ENCODE measurements around the gene PCNX3.

The PCNX3 gene

DNA sequence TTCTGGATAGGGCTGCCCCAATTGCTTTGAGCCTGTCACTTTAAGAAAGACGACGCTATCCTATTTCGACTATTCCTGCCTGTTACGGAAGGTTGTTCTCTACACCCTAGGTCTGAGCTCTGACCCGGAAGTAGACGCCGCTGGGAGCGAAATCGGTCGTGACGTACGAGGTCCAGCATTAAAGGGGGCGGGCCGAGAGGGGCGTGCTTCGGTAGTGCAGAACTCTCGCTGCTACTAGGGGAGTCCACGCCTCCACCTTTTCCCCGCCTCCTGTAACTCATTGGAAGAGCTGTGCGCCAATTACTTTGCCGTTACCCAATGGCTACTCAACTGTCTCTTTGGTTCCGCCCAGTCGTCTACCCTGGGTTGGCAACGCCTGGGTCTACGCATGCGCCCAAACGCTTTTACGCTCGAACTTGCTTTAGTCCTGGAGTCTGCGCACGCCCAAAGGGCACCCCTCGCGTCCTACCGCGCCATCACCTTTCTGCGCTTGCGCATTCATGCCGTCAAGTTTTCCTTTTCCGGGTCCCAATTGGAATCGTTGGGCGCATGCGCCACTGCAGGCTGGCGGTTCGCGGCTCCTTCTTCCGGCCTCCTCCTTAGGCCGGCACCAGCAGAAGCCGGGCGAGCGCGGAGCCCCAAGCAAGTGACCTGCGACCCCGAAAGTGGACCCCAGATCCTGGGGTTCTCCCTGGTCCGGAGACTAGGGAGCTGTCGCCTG is at the start of gene PCNX3:
TSS of gene PCNX3 (plus strand) at position 548 of the 721 bp plus-strand sequence. CDS start 536 bp downstream, outside the sequence.
- DNase-seq (ENCODE audit: low read depth): peak; percentile 100

DNA sequence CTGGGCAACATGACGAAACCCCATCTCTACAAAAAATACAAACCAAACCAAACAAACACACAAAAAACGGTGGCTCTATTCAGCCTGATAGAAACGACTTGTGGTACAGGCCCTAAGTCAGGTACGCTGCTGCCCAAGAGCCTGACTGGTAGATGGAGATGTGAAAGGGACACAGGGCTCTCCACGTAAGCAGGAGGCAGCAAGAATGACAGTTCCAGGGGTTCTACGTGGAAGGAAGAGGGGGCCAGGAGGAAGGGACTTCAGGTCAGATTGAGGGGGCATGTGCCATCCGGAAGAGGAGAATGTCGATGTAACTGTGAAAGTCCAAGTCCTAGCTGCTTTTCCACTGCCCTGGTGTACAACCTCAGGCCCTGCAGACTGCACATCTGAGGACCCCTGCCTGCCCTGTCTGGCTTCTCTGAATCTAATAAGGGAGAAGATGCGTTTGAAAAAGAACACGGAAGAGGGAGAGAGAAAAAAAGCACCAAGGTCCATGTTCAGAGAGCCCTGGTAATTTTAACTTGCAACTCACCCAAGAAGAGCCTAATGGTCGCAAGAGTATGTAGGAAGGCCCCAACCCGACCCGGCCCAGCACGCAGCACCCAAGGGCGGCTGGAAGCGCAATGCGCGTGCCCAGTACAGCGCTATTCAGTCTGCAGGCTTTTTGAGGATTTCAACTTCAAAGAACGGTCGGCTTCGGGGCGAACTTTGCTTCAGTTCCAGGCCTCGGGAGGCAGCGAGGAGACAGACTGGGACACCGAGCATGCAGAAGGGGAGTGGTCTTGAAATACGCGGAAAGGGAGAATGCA is 46.2 kb upstream of the PCNX3 start:
- DNase-seq (ENCODE audit: low read depth): no peak

DNA sequence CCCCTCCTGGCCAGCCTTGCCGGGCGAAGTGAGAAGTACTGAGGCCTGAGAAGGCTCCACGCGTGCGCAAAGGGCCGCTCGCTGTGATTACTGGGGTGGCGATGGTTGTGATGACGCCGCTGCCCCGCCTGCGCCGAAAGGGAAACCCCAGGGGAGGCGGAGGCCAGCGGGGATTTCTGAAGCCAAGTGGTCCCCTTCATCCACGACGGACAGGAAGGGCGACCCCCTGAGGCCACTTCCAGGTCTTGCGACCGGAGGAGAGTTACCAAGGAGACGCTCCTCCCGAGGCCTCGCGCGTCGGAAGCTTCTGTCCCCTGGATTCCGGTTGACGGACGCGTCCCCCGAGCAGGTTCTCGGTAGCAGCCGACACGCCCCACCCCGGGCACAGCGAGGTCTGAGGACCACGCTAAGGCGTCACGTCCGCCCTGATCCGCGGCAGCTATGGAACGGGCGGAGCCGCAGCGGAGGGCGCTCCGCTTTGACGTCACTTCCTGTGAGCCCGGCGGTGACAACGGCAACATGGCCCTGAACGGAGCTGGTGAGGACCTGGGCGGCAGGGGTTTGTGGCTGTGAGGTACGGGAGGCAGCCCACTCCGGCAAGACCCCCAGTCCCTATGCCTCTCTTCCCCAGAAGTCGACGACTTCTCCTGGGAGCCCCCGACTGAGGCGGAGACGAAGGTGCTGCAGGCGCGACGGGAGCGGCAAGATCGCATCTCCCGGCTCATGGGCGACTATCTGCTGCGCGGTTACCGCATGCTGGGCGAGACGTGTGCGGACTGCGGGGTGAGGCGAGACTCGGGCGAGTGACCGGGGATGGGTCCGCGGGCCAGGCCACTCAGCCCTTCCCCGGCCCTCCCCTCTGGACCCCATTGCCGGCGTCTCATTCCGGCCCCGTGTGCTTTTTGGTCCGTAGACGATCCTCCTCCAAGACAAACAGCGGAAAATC is 45.3 kb upstream of the PCNX3 start, which contains the start of gene ZNRD2:
TSS of gene ZNRD2 (plus strand) at position 505 of the 946 bp plus-strand sequence. CDS start at position 520, 15 bp downstream.
- DNase-seq (ENCODE audit: low read depth): peak; percentile 97

DNA sequence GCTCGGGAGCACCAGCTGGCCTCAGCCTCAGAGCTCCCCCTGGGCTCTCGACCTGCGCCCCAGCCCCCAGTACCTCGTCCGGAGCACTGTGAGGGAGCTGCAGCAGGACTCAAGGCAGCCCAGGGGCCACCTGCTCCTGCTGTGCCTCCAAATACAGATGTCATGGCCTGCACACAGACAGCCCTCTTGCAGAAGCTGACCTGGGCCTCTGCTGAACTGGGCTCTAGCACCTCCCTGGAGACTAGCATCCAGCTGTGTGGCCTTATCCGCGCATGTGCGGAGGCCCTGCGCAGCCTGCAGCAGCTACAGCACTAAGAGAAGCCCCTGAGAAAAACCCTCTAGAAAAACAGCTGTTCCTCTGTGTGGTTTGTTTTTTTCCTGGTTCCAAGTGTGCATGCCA is 44.2 kb upstream of the PCNX3 start:
- DNase-seq (ENCODE audit: low read depth): no peak

DNA sequence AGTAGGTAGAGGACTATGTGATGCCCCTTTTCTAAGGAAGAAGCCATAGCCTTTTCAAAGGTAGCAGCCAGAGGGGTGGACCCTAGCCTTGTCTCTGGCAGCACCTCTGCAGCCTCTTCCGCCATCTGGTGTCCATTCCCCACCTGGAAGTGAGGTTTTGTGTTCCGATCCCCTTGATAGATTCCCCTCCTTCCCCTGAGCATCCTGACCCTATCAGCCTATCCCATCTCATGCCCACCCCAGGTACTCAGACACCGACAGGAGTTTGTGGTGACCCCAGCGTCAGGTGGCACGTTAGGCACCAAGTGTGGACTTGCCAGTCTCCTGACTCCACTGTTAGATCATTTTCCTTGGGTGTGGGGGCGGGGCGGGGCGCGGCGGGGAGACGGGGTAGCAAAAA is 43.6 kb upstream of the PCNX3 start:
- DNase-seq (ENCODE audit: low read depth): no peak

DNA sequence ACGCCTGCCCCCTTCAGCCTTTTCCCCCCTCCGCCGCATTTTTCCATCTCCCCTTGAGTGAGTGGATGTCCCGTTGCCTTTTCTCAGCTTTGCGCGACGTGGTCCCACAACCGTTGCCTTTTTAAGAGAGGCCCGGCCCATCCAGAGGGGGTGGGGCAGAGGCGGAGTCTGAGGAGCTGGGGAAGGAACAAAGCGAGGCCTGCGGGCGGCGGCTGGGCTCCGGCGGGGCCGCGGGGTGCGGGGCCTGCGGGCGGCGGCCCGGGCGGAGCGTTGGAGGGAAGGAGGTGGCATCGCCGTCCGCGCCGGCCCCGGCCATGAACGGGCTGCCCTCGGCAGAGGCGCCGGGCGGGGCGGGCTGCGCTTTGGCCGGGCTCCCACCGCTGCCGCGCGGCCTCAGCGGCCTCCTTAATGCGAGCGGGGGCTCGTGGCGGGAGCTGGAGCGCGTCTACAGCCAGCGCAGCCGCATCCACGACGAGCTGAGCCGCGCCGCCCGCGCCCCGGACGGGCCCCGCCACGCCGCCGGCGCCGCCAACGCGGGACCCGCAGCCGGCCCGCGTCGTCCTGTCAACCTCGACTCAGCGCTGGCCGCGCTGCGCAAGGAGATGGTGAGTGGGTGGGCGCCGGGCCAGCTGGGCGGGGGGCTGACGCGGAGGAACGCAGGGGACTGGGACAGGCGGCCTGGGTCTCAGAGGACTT is 43.1 kb upstream of the PCNX3 start, which contains the start of gene FAM89B:
TSS of gene FAM89B (plus strand) at position 183 of the 696 bp plus-strand sequence. CDS start at position 315, 132 bp downstream.
- DNase-seq (ENCODE audit: low read depth): peak; percentile 75

DNA sequence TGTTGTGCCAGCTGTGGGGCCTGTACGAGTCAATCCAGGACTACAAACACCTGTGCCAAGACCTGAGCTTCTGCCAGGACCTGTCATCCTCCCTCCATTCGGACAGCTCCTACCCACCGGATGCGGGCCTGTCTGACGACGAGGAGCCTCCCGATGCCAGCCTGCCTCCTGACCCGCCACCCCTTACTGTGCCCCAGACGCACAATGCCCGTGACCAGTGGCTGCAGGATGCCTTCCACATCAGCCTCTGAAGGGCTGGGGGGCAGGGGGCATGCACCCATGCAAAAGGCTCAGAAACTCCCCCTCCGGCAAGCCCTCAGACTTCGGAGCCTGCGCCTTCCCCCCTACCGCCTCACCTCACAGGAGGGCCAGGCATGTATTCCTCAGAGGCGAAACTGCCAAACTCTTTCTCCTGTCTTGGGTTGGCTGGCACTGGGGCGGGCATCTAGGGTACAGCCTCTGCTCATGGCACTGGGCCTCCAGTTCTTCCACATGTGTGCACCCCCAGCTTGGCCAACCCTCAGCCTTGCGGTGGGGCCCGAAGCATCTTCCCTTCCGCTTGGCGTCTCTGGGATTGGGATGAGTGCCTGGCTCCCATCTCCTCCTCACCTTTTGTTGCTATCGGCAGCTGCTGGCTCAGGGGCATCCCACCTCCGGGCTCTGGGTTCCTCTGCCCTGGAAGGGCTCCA is 42.0 kb upstream of the PCNX3 start:
- DNase-seq (ENCODE audit: low read depth): no peak

DNA sequence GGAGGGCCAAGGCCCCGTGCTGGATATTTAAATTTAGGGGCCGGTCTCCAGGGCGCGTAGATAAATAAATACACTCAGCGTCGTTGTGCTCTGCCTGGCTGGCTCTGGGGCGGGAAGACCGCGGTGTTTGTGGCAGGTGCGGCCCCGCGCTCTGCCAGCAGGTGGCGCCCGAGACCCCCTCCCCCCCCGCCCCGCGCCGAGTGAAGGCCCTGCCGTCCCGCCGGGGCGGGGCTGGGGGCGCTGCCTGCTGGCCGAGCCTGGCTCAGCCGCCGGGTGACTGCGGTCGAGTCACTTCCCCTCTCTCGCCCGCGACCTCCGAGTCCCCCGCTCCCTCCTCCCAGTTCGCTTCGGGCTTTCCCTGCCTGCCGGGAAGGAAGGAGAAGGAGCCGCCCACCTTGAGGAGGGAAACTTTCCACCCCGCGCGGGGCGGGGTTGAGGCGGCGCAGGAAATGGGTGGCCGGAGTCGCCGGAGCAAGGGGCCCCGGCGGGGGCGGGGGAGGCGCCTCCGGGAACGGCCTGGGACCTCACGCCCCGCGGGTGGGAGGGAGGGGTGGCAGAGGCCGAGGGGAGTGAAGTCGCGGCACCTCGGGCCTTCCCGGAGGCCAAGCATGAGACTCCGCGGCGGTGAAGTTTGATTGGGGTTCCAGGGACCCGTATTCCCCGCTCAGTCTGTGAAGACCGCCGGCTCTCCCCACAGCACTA is 41.3 kb upstream of the PCNX3 start:
- peak; percentile 76 for DNase-seq (ENCODE audit: low read depth)

DNA sequence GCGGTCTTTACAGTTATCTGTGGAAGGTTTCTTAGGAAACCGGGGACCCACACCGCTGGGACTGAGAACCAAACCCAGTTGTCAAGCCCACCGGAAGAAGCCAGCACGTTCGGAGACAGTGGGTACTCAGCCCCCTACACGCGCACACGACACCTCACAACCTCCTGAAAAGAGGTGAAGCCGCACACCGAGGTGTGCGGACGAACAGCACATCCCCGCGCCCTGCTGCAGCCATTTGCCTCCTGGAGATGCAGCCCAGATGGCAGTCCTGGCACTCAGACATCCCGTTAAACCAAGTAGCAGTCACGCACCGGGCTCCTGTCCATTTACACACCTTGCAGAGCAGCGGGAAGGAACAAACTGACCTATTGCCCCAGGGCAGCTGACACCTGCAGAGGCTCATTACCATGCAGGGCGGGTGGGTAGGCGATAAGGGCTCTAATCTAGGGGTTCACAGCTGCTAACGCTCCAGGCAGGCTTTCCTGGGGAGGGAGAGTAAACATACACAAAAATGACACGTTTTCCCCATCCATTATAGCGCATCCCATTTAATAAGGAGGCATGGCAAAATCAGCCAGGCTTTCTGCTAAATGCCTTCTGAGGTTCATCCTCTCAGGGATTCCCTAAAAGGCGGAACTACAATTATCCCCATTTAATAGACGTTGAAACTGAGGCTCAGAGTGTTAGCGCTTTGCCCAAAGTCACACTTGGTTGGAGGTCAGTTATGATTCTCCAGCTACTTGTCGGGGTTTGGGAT is 40.6 kb upstream of the PCNX3 start:
- DNase-seq (ENCODE audit: low read depth): no peak

DNA sequence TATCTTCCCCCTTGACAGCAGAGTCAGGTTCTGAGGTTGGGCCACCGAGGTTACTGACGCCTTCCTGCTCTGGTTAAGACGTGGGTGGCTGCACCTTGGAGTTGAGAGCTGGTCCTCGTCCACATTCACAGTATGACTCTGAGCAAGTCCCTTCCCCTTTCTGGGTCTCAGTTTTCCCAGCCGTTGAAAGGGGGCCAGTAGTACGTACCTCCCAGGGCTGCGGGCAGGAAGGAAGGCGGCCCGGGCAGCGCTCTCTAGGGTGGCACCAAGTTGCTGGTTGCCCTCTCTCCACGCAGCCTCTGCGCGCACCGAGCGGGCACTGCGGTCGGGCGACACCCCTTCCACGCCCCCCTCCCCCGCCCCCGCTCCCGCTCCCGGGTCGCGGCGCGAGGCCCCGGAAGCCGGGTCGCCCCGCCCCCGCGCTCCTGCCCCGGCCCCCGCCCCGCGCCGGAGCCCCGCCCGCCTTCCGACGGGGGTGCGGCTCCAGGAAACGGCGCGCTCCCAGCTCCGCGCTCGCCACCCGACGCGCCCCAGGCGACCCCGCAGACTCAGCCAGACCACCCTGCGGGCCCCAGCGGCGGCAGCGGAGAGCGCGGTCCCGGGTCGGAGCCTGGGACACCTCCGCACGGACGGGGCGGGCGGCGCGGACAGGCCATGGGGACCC is 39.9 kb upstream of the PCNX3 start, which contains the start of gene EHBP1L1:
TSS of gene EHBP1L1 (plus strand) at position 486 of the 664 bp plus-strand sequence. CDS start 250 bp downstream, outside the sequence.
- peak; percentile 57 for DNase-seq (ENCODE audit: low read depth)

DNA sequence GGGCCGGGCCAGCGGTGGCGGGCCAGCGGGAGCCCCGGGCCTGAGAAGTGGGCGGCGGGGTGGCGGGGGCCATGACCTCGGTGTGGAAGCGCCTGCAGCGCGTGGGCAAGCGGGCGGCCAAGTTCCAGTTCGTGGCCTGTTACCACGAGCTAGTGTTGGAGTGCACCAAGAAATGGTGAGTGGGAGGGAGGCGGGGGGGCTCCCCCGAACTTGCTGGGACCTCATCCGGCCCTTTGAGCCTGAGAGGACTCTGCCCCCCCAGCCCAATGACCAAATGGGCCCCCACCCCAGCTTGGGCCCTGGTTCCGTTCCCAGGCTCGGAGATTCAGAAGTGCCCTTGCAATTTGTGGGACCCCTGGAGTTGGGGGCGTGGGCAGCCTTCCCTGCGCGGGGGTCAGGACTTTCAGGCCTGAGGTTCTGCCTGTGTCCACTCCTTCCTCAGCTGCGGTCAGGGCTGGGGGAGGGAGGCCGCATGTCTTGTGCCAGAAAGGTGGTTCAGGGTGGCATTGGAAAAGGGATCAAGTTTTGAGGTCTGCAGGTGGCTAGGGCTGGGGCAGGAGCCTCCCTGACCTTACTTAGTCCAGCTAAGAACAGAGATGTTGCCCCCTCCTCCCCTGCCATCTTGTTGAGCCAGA is 39.2 kb upstream of the PCNX3 start:
- DNase-seq (ENCODE audit: low read depth): no peak

DNA sequence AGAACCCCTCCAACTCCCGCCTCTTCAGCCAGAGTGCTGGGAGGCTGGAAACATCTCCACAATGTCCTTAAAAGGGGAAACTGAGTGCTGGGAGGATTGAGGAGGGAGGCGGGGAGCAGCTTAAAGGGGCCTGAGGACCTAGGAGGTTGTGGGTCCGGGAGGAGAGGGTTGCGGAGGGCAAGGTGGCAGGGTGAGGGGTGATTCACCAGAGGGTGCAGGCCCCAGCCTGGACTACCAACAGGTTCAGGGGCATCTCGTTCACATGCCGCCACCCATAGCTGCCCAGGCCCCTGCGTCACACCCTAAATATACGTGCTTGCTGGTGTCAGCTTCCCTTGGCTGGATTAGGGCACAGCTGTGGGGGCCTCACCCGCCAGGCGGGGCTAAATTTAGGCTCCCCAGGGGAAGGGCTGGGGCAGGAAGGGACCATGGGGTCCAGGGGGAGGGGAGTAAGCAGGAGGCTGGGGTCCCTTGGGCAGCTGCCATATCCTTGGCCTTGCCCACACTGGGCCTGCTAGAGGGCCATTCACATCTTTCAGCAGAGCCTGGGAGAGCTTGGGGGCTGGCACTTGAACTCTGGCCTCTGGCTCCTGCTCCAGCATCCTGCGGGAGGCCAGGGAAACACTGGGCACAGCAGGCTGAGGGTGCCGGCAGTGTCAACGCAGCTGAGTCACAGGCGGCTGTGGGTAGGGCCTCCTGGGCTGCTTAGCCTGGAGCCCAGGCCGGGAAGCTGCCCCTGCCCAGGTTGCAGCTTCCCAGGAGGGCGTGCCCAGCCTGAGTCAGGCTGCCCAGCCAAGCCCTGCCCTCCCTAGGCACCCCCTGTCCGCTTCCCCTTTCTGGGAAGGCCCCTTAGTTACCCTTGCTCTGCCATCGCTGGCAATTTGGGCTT is 38.5 kb upstream of the PCNX3 start:
- no peak for DNase-seq (ENCODE audit: low read depth)

DNA sequence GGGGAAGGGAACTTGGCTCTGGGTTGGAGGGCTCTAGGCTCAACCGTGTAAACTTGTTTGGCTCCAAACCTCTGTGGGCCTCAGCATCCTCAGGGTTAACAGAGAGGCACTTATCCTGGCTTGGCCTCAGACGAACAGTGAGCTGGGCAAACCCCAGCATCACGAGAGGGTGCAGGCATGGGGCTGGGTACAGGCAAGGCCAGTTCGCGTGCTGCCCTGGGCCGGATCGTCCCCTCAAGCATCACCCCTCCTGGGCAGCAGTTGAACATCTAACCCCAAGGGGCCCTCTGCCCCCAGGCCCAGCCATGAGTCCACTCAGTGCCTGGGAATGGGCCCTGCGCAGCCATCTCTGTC is 37.8 kb upstream of the PCNX3 start:
- no peak for DNase-seq (ENCODE audit: low read depth)

DNA sequence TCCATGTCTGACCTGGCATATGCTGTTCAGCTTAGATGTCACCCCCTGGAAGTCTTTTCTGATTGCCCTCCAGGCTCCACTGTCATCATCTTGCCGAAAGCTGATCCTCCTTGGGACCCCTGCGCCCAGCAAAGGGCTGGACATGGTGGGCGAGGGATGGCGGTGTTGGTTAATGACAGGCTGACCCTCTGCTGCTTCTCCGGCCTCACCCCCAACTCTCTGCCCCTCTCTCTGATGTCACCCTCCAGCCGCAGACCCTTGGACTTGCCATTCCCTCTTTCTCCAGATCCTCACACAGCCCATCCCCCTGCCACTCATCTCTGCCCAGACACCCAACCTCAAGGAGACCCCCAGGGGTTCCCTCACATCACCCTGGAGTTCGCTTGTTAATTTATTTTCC is 37.4 kb upstream of the PCNX3 start:
- no peak for DNase-seq (ENCODE audit: low read depth)

DNA sequence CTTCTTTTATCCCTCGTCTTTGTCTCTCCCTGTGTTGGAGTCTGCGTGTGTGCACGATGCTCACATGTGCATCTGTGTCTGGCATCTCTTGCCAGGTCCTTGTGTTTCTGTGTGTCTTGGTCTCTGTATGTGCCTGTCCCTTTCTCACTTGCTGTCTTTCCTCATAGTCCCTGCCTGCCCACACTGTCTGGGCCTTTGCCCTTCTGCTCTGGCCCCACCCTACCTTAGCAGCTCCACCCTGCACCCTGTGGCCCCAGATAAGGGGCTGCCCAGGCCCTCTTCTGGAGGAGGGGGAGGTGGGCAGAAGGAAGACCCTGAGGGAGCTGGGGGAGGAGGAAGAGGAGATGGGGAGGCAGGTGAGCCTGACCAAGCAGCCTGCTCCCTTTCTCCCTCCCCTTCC is 36.9 kb upstream of the PCNX3 start:
- no peak for DNase-seq (ENCODE audit: low read depth)

DNA sequence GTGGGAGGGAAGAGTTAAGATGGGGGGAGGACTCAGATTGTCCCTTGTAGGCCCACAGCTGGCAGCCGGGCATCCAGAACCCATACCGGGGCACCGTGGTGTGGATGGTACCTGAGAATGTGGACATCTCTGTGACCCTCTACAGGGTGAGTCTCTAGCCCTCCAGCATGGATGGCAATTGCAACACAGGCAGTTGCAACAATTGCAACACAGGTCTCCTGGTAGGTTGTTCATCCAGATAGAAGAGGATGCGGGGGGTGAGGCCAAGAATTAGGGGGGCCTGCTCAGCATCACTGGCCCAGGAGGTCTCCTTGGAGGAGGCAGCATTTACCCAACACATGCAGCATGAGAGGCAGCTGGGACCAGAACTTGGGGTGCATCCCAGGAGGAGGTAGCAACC is 36.3 kb upstream of the PCNX3 start:
- no peak for DNase-seq (ENCODE audit: low read depth)

DNA sequence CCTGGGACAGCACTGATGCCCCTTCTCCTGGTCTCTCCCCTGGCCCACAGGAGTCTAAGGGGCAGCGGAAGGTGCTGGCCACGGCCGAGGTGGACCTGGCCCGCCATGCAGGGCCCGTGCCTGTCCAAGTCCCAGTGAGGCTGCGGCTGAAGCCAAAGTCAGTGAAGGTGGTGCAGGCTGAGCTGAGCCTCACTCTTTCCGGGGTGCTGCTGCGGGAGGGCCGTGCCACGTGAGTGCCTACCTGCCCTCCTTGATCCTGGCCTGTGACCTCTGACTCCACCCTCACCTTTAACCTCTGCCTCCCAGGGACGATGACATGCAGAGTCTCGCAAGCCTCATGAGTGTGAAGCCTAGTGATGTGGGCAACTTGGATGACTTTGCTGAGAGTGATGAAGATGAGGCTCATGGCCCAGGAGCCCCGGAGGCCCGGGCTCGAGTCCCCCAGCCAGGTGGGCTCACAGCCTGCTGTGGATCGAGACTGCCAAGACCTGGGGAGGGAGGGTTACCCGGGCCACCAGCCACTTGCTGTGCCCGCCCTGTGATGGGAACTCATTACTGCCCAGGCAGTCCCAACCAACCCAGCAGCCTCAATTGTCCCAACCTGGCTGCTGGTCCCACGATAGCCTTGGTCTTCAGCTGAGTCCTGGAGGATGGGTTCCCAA is 35.4 kb upstream of the PCNX3 start:
- DNase-seq (ENCODE audit: low read depth): no peak
